Endothelial cell (in vitro differentiated cells): ENCODE measurements around the gene ACSM4. TPM values are rescaled to one million over a fixed set of nuclear protein-coding genes. Genes with fewer than 3 reads are reported as not detected.

Source experiments
- DNase-seq: peaks from one replicate; pipeline ENCODE4 v3.0.0; 2021; ENCODE audit warnings: low spot score
- H3K27ac Mint-ChIP-seq: one replicate; pipeline ENCODE4 v1.8.0; 2021; ENCODE audit warnings: mixed read lengths, inconsistent platforms; ENCODE audit not compliant: unreplicated experiment
- H3K27me3 Mint-ChIP-seq: one replicate; pipeline ENCODE4 v1.8.0; 2021; ENCODE audit warnings: mild to moderate bottlenecking, moderate library complexity, mixed read lengths, inconsistent platforms; ENCODE audit not compliant: unreplicated experiment
- H3K36me3 Mint-ChIP-seq: one replicate; pipeline ENCODE4 v1.8.0; 2021; ENCODE audit warnings: mild to moderate bottlenecking, low read depth, mixed read lengths, inconsistent platforms; ENCODE audit not compliant: unreplicated experiment
- H3K4me1 Mint-ChIP-seq: one replicate; pipeline ENCODE4 v1.8.0; 2021; ENCODE audit warnings: mild to moderate bottlenecking, mixed read lengths, inconsistent platforms; ENCODE audit not compliant: unreplicated experiment
- H3K4me3 Mint-ChIP-seq: one replicate; pipeline ENCODE4 v1.8.0; 2021; ENCODE audit warnings: mild to moderate bottlenecking, mixed read lengths, inconsistent platforms; ENCODE audit not compliant: unreplicated experiment
- H3K9me3 Mint-ChIP-seq: one replicate; pipeline ENCODE4 v1.8.0; 2021; ENCODE audit warnings: mixed read lengths, inconsistent platforms; ENCODE audit not compliant: unreplicated experiment
- total RNA-seq: library from RNA; stranded (reverse); fragmentation: NEBNext Ultra II Directional; extraction: Animal tissue kit (Norgen Biotek cat#: 25700); gene quantifications from one replicate; pipeline ENCODE4 v1.2.1, GENCODE V29; 2021; ENCODE audit not compliant: unreplicated experiment
- TF ChIP-seq, protein P1 (sequence below): fragments of 200-600 bp; sonication (generic); IDR thresholded peaks from one replicate; pipeline ENCODE4 v1.5.0; 2021; ENCODE audit warnings: antibody characterized with exemption; ENCODE audit not compliant: unreplicated experiment

ACSM4 gene
- total RNA-seq, 1 donor from 2014 or later, result not detected

DNA sequence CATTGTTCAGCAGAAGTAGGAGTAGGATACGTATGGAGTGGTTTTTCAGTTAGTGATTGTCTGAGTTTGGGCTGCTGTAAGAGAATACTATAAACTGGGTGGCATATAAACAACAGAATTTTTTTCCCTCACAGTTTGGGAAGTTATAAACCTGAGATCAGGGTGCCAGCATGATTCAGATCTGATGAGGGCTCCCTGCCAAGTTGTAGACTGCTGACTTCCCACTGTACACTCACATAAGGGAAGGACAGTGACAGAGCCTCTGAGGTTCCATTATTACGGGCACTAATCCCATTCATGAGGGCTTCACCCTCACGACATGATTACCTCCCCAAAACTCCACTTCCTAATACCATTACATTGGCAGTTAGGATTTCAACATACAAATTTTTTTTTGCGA is 50.7 kb downstream of the ACSM4 start:
- TF ChIP-seq, protein P1, sequence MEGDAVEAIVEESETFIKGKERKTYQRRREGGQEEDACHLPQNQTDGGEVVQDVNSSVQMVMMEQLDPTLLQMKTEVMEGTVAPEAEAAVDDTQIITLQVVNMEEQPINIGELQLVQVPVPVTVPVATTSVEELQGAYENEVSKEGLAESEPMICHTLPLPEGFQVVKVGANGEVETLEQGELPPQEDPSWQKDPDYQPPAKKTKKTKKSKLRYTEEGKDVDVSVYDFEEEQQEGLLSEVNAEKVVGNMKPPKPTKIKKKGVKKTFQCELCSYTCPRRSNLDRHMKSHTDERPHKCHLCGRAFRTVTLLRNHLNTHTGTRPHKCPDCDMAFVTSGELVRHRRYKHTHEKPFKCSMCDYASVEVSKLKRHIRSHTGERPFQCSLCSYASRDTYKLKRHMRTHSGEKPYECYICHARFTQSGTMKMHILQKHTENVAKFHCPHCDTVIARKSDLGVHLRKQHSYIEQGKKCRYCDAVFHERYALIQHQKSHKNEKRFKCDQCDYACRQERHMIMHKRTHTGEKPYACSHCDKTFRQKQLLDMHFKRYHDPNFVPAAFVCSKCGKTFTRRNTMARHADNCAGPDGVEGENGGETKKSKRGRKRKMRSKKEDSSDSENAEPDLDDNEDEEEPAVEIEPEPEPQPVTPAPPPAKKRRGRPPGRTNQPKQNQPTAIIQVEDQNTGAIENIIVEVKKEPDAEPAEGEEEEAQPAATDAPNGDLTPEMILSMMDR, result no peak
- DNase-seq, result no peak
- Mint-ChIP-seq H3K27me3 (peaks cover 1% of the 10 kb centered on the region), H3K9me3 (no peaks in the 10 kb centered on the region), H3K4me1 (no peaks in the 10 kb centered on the region), H3K4me3 (no peak overlapping the region), H3K27ac (no peak overlapping the region), H3K36me3 (no peaks in the 10 kb centered on the region)

GRCh38 chr12:7361265-7361664 is 57.4 kb downstream of the ACSM4 start:
- Mint-ChIP-seq H3K27ac (no peak overlapping the region), H3K36me3 (no peaks in the 10 kb centered on the region), H3K4me3 (no peak overlapping the region), H3K4me1 (no peaks in the 10 kb centered on the region), H3K9me3 (no peaks in the 10 kb centered on the region), H3K27me3 (no peaks in the 10 kb centered on the region)
- no peak for DNase-seq
- TF ChIP-seq, protein P1, result no peak

- H3K27ac Mint-ChIP-seq, result no peak overlapping the region
- H3K36me3 Mint-ChIP-seq, result no peaks in the 10 kb centered on the region
- no peaks in the 10 kb centered on the region for H3K4me1 Mint-ChIP-seq
- H3K27me3 Mint-ChIP-seq, result no peaks in the 10 kb centered on the region
- H3K9me3 Mint-ChIP-seq, result no peaks in the 10 kb centered on the region
- H3K4me3 Mint-ChIP-seq, result no peak overlapping the region
- no peak for DNase-seq
- TF ChIP-seq, protein P1, result no peak
Observed at GRCh38 chr12:7362734-7363133, 58.9 kb downstream of the ACSM4 start.

DNA sequence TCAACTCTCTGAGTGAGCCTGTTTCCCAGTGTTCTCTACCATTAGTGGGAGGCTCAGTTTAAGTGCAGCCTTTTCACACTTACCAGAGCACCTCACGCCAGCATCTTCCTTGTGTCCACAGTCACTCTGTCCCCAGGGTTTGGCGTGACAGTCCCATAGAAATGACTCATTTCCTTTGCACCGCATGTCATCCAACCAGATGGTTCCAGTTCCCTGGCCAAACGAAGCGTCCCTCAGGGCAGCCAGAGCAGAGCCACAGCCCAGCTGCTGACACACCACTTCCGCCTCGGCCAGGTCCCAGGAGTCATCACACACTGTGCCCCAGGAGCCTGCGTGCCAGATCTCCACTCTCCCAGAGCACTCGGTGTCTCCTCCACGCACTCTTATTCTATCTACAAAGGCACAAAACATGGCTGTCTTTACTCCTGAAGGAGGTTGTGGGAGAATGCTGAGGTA is 65.4 kb downstream of the ACSM4 start:
- Mint-ChIP-seq H3K4me1 (no peaks in the 10 kb centered on the region), H3K27ac (no peak overlapping the region), H3K36me3 (no peaks in the 10 kb centered on the region), H3K9me3 (no peaks in the 10 kb centered on the region), H3K27me3 (no peaks in the 10 kb centered on the region), H3K4me3 (no peak overlapping the region)
- DNase-seq, result no peak
- TF ChIP-seq, protein P1, result no peak

GRCh38 chr12:7373226-7373625 is 69.4 kb downstream of the ACSM4 start:
- no peaks in the 10 kb centered on the region for H3K36me3 Mint-ChIP-seq
- TF ChIP-seq, protein P1, result no peak
- H3K27me3 Mint-ChIP-seq, result peaks cover 1% of the 10 kb centered on the region
- H3K4me3 Mint-ChIP-seq, result no peak overlapping the region
- no peak for DNase-seq
- H3K9me3 Mint-ChIP-seq, result no peaks in the 10 kb centered on the region
- no peaks in the 10 kb centered on the region for H3K4me1 Mint-ChIP-seq
- no peak overlapping the region for H3K27ac Mint-ChIP-seq
